GM21423 (cell line): ENCODE results near the gene RIPOR1.
"Not testable (repeated sequence)": the region's sequence is repeated elsewhere in the genome, so short reads cannot be mapped to it uniquely, and the experiment has no call there.

Experiments
- ATAC-seq: cut with Tn5 transposase; IDR thresholded peaks from one replicate; pipeline ENCODE4 v1.9.1; 2021; ENCODE audit warnings: mild to moderate bottlenecking, moderate library complexity; ENCODE audit not compliant: unreplicated experiment

RIPOR1 gene

GRCh38 chr16:67514382-67514828 is 14.2 kb upstream of the RIPOR1 start:
- ATAC-seq, result peak; percentile 45

- no peak for ATAC-seq
Measured at GRCh38 chr16:67516296-67517154, 12.1 kb upstream of the RIPOR1 start.

DNA sequence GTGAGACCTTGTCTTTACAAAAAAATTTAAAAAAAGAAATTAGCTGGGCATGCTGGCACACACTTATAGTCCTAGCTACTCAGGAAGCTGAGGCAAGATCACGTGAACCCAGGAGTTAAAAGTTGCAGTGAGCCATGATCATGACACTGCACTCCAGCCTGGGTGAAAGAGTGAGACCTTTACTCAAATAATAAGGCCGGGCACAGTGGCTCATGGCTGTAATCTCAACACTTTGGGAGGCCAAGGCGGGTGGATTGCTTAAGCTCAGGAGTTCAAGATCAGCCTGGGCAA is 11.5 kb upstream of the RIPOR1 start:
- no peak for ATAC-seq

DNA sequence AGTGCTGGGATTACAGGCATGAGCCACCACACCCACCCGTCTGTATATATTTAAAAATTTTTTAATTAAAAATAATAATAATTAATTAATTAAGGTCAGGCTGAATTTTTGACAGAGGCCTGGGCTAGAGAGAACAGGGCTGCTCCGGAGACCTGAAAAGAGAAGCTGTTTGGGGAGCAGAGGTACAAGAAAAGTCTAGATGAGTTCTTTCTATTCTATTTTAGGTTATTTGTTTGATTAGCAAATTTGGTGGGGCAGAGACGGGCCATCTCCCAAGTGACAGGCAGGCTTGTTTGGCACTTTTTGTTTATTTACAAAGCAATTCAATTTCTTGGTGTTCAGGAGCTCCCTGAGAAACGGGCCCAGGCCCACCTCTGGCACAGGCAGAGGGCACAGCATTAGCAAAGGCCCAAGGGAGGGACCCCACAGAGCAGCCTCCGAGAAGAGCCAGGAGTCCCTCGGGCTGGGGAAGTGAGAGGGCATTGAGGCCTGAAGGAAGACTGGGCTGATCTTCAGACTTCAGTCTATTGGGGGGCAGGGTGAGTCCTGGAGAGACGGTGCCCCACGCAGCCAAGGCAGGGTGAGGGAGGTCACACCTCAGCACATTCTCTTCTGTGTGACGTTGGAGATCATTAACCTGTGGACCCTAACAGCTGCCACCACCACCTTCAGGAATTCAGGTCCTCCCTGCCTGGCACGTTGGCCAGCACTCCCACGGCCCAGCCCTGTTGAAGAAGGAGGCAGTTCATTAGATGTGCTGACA is 10.8 kb upstream of the RIPOR1 start:
- ATAC-seq, result peak; percentile 38

- ATAC-seq, result no peak
Measured at GRCh38 chr16:67518676-67519075, 10.0 kb upstream of the RIPOR1 start.

GRCh38 chr16:67519242-67519641 is 9.4 kb upstream of the RIPOR1 start:
- no peak for ATAC-seq

- ATAC-seq, result peak; percentile 59
Measured at GRCh38 chr16:67521095-67521804, 7.4 kb upstream of the RIPOR1 start.

- no peak for ATAC-seq
Measured at GRCh38 chr16:67525176-67525860, 3.3 kb upstream of the RIPOR1 start.

GRCh38 chr16:67526149-67526791 is 2.4 kb upstream of the RIPOR1 start:
- no peak for ATAC-seq

DNA sequence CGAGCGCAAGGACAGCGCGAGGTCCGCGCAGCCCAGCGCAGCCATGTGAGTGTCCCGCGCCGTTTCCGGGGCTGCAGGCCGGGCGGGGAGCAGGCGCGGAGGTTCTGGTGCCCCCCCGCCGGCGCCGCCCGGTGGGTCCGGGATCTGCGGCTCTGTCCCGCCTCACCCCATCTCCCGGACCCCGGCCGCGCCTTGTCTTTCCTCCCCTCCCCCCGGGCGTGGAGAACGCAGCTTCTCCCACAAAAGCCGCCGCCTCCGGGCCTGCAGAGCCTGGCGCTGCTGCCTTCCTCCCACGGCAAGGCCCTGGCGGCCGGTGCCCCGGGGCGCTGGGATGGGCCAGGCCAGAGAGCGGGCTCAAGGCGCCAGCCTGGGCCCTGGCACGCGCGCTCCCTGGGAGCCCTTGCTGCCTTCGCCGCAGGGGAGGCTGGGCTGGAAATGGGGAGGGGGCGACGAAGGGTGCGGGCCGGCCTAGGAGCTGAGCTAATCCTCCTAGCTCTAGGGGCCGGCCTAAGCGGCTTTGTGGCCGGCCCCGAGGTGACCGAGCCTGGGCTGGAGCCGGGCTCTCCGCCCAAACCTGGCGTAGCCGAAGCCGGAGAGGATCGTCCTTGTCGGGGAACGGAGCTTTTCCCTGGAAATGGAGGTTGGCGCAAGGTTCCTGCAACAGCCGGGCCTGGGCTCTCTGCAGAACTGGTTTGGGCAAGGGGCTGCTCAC is 397 bp downstream of the RIPOR1 start:
- ATAC-seq, result peak; percentile 9

GRCh38 chr16:67529582-67530012 is 968 bp downstream of the RIPOR1 start:
- ATAC-seq, result no peak

- peak; percentile 31 for ATAC-seq
Measured at GRCh38 chr16:67530013-67530939, 1.6 kb downstream of the RIPOR1 start.

DNA sequence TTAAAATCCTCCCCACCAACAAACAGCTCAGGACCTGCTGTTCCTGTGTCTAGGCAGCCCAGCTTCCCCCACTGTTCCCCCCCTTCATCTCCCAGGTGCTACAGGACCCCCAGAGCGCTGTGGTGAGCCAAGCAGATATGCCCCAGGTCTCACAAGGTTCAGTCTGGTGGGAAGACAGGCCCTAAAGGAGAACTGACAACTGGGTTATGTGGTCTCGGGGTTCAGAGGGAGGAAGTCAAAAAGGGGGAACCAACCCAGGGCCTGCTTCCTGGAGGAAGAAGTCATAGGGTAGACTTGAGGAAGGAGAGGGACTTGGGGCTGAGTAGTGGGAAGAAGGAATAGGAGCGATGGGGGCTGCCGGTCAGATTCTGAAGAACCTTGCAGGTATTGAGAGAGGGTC is 2.6 kb downstream of the RIPOR1 start:
- no peak for ATAC-seq

GRCh38 chr16:67533024-67533560 is 4.5 kb downstream of the RIPOR1 start:
- ATAC-seq, result no peak

DNA sequence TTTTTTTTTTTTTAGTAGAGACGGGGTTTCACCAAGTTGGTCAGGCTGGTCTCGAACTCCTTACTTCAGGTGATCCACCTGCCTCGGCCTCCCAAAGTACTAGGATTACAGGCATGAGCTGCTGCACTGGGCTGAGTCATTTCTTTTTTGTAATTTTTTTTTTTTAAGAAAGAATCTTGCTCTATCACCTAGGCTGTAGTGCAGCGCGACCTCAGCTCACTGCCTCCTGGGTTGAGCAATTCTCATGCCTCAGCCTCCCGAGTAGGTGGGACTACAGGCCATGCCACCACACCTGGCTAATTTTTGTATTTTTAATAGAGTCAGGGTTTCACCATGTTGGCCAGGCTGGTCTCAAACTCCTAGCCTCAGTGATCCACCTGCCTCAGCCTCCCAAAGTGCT is 5.4 kb downstream of the RIPOR1 start:
- ATAC-seq, result not testable (repeated sequence)

GRCh38 chr16:67534431-67534830 is 5.8 kb downstream of the RIPOR1 start:
- no peak for ATAC-seq

DNA sequence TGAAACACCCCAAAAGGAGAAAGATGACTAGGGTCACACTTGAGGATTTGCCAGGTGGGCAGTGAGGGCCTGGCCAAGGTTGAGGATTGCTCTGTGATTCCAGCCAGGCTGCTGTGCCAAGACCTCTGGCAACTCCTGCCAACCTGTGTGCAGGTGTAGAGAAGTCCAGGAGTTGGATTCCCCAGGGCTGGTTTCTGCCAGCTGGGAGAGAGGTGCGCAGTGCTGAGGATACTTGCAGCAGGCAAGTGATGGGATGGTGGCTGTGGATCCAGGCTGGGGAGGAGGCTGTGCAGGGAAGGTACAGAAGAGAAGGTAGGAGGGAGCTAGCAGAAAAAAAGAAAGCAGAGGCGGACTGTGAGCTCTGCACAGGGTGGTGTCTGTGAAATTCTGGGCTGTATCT is 6.6 kb downstream of the RIPOR1 start:
- no peak for ATAC-seq

DNA sequence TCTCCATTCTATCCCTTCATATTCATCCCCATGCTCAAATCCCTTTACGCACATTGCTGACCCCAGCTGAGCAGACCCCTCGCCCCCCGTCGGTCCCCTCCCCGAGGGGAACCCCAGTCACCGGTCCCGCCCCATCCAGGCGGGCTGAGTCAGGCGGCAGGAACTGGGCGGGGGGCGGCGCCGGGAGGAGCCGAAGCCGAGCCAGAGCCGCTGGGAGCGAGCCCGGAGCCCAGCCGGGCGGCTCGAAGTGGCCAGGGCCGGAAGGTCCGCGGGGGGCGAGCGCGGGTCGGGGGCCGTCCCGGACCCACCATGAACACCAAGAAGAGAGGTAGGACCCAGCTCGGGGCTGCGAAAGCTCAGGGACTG is 8.6 kb downstream of the RIPOR1 start:
- peak; percentile 41 for ATAC-seq
